ENCODE data around the gene PRSS50. TPM values are rescaled to one million over a fixed set of nuclear protein-coding genes. Genes with fewer than 3 reads are reported as not detected.

Gene PRSS50
- total RNA-seq, 1 experiment from 2014 or later: not detected

DNA sequence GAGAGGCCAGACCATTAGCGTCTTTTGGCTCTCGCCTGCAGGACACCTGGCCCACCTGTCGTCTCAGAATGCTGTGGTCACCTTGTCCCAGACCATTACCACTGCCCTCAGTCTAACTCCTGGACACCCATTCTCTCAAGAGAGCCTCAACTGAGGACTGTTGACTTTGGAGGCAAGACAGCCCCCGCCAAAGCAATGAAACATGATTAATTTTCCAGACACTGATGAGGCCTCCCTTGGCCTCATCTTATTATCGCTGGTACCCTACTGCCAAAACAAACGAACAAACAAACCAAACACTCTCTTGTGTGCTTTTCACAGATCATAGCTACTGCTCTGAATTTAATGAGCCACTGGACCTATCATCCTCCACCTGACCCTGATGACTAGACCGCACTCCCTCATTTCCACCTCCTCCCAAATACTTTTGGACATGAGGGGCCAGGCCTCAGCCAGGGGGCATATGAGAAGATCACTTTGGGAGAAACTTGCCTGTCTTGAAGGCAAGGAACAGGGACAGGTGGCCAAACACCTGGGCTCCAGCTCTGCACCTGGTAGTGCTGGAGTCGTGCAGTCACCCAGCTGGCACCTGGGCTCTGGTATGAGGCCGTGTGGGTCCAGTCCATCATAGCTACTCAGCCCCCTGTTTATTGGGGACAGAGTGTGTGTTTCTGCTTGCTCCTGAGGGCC, 51.8 kb downstream of the PRSS50 start:
- ChIA-PET CTCF (interaction anchor here (0.9 kb wide), 1 partner anchor 27 kb away, joined by 3 read pairs; the partner anchor contains the start of gene ALS2CL), POLR2A (no interaction called here), RAD21 (ENCODE audit: low non-redundant PET in 1 of 2, low total read pairs in 2 of 2, uncharacterized antibody in 2 of 2, unreplicated experiment in 2 of 2) (no interaction called here)
- Histone ChIP-seq H3K9ac (ENCODE audit: low read length) (no peak overlapping the region), H3K27ac (ENCODE audit: low read depth, low read length) (no peak overlapping the region), H3K79me2 (ENCODE audit: insufficient read depth, low read length) (no peaks in the 10 kb centered on the region), H3K27me3 (ENCODE audit: insufficient read depth, low read length) (no peaks in the 10 kb centered on the region), H3K4me2 (ENCODE audit: low read length) (no peak overlapping the region), H2AFZ (ENCODE audit: low read depth, low read length, poor library complexity, severe bottlenecking) (no peak overlapping the region), H4K20me1 (ENCODE audit: insufficient read depth) (no peaks in the 10 kb centered on the region), H3K9me3 (ENCODE audit: control insufficient read depth in 1 of 2, insufficient read depth in 1 of 2, low read depth in 1 of 2, low read length in 2 of 2) (no peaks in the 10 kb centered on the region), H3K4me3 (replicated peaks in 1 of 2; ENCODE audit: low read depth in 1 of 2, low read length in 2 of 2) (no peak overlapping the region), H3K4me1 (ENCODE audit: control insufficient read depth in 1 of 2, insufficient read depth in 2 of 2, low read length in 2 of 2) (peaks cover 3 to 4% of the 10 kb centered on the region in 2 experiments; a peak in 3 of 4 replicates), H3K36me3 (ENCODE audit: control insufficient read depth in 1 of 2, insufficient read depth in 2 of 2, low read length in 2 of 2) (no peaks in the 10 kb centered on the region), H3K9me2 (ENCODE audit: insufficient read depth) (no peaks in the 10 kb centered on the region)
- ATAC-seq: no peak
- BruUV-seq (replicated peaks): no TSS peak
- no peak for TF ChIP-seq JUND (IDR thresholded peaks at IDR 0.05)
- TF ChIP-seq, protein P1, sequence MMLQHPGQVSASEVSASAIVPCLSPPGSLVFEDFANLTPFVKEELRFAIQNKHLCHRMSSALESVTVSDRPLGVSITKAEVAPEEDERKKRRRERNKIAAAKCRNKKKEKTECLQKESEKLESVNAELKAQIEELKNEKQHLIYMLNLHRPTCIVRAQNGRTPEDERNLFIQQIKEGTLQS (IDR thresholded peaks at IDR 0.05): no peak
- TF ChIP-seq, protein P2, sequence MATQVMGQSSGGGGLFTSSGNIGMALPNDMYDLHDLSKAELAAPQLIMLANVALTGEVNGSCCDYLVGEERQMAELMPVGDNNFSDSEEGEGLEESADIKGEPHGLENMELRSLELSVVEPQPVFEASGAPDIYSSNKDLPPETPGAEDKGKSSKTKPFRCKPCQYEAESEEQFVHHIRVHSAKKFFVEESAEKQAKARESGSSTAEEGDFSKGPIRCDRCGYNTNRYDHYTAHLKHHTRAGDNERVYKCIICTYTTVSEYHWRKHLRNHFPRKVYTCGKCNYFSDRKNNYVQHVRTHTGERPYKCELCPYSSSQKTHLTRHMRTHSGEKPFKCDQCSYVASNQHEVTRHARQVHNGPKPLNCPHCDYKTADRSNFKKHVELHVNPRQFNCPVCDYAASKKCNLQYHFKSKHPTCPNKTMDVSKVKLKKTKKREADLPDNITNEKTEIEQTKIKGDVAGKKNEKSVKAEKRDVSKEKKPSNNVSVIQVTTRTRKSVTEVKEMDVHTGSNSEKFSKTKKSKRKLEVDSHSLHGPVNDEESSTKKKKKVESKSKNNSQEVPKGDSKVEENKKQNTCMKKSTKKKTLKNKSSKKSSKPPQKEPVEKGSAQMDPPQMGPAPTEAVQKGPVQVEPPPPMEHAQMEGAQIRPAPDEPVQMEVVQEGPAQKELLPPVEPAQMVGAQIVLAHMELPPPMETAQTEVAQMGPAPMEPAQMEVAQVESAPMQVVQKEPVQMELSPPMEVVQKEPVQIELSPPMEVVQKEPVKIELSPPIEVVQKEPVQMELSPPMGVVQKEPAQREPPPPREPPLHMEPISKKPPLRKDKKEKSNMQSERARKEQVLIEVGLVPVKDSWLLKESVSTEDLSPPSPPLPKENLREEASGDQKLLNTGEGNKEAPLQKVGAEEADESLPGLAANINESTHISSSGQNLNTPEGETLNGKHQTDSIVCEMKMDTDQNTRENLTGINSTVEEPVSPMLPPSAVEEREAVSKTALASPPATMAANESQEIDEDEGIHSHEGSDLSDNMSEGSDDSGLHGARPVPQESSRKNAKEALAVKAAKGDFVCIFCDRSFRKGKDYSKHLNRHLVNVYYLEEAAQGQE (IDR thresholded peaks at IDR 0.05; ENCODE audit: low read depth): no peak
- no peak for TF ChIP-seq YY1 (IDR thresholded peaks at IDR 0.05; ENCODE audit: extremely low read depth, insufficient replicate concordance, low read depth, low read length)
- TF ChIP-seq CEBPB (IDR thresholded peaks at IDR 0.05; ENCODE audit: low read depth): no peak
- no peak for TF ChIP-seq POLR2A (IDR thresholded peaks at IDR 0.05; ENCODE audit: borderline replicate concordance, extremely low read depth, insufficient read depth, insufficient read length)
- TF ChIP-seq EZH2 (IDR thresholded peaks at IDR 0.05): no peak
- no peak for TF ChIP-seq RAD21 (IDR thresholded peaks at IDR 0.05; ENCODE audit: low read depth)
- no peak for TF ChIP-seq ELF1 (IDR thresholded peaks at IDR 0.05; ENCODE audit: borderline replicate concordance, low read depth)
- TF ChIP-seq, protein P3, sequence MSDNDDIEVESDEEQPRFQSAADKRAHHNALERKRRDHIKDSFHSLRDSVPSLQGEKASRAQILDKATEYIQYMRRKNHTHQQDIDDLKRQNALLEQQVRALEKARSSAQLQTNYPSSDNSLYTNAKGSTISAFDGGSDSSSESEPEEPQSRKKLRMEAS (IDR thresholded peaks at IDR 0.05): no peak
- no peak for TF ChIP-seq SIN3A (IDR thresholded peaks at IDR 0.05; ENCODE audit: low read depth)
- TF ChIP-seq ZNF274 (IDR thresholded peaks at IDR 0.05; ENCODE audit: low read depth, low read length): no peak
- no peak for TF ChIP-seq SRF (IDR thresholded peaks at IDR 0.05; ENCODE audit: low read depth)
- TF ChIP-seq, protein P4, sequence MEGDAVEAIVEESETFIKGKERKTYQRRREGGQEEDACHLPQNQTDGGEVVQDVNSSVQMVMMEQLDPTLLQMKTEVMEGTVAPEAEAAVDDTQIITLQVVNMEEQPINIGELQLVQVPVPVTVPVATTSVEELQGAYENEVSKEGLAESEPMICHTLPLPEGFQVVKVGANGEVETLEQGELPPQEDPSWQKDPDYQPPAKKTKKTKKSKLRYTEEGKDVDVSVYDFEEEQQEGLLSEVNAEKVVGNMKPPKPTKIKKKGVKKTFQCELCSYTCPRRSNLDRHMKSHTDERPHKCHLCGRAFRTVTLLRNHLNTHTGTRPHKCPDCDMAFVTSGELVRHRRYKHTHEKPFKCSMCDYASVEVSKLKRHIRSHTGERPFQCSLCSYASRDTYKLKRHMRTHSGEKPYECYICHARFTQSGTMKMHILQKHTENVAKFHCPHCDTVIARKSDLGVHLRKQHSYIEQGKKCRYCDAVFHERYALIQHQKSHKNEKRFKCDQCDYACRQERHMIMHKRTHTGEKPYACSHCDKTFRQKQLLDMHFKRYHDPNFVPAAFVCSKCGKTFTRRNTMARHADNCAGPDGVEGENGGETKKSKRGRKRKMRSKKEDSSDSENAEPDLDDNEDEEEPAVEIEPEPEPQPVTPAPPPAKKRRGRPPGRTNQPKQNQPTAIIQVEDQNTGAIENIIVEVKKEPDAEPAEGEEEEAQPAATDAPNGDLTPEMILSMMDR (IDR thresholded peaks at IDR 0.05 in 2 of 3, conservative IDR thresholded peaks at IDR 0.05 in 1 of 3; ENCODE audit: borderline replicate concordance in 1 of 3, insufficient read depth in 1 of 3, low read depth in 2 of 3, low read length in 2 of 3): no peak
- no peak for TF ChIP-seq EZH2phosphoT487 (IDR thresholded peaks at IDR 0.05; ENCODE audit: borderline replicate concordance)
- TF ChIP-seq, protein P5, sequence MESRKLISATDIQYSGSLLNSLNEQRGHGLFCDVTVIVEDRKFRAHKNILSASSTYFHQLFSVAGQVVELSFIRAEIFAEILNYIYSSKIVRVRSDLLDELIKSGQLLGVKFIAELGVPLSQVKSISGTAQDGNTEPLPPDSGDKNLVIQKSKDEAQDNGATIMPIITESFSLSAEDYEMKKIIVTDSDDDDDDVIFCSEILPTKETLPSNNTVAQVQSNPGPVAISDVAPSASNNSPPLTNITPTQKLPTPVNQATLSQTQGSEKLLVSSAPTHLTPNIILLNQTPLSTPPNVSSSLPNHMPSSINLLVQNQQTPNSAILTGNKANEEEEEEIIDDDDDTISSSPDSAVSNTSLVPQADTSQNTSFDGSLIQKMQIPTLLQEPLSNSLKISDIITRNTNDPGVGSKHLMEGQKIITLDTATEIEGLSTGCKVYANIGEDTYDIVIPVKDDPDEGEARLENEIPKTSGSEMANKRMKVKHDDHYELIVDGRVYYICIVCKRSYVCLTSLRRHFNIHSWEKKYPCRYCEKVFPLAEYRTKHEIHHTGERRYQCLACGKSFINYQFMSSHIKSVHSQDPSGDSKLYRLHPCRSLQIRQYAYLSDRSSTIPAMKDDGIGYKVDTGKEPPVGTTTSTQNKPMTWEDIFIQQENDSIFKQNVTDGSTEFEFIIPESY (IDR thresholded peaks at IDR 0.05; ENCODE audit: extremely low read depth, insufficient replicate concordance, low read length): no peak
- TF ChIP-seq CBX3 (IDR thresholded peaks at IDR 0.05; ENCODE audit: low read depth): no peak
- TF ChIP-seq EGR1 (IDR thresholded peaks at IDR 0.05; ENCODE audit: low read depth): no peak
- no peak for DNase-seq (ENCODE audit: low read depth, low spot score)
- intact Hi-C loops (cut with micrococcal nuclease): no loop called here
